GM12878 (cell line): ENCODE measurements around the gene PLEKHF1. TPM values are rescaled to one million over a fixed set of nuclear protein-coding genes. Genes with fewer than 3 reads are reported as not detected.

ENCODE experiments used
- ASH2L ChIP-seq: fragments of 300-600, 200-600 bp; sonication (generic); IDR thresholded peaks from 2 replicates; pipeline ENCODE4 v1.6.1; 2017; ENCODE audit warnings: low read depth, mild to moderate bottlenecking, borderline replicate concordance
- DPF2 ChIP-seq: fragments of 450-650 bp; IDR thresholded peaks from 2 replicates; pipeline ENCODE4 v1.6.1; 2017; ENCODE audit warnings: mild to moderate bottlenecking
- GATAD2B ChIP-seq: fragments of 450-650 bp; conservative IDR thresholded peaks from 2 replicates; pipeline ENCODE4 v1.6.1; 2017; ENCODE audit warnings: low read depth, mild to moderate bottlenecking, moderate library complexity
- IRF4 ChIP-seq: IDR thresholded peaks from 2 replicates; pipeline ENCODE4 v1.6.1; 2011; ENCODE audit warnings: low read depth, low read length
- LARP7 ChIP-seq: fragments of 450-650 bp; IDR thresholded peaks from 2 replicates; pipeline ENCODE4 v1.6.1; 2017; ENCODE audit warnings: mild to moderate bottlenecking
- NFYA ChIP-seq: IDR thresholded peaks from 2 replicates; pipeline ENCODE4 v1.6.1; 2011; ENCODE audit warnings: low read depth, mild to moderate bottlenecking, low read length, improper control_type of control experiment, borderline replicate concordance
- NFYB ChIP-seq: IDR thresholded peaks from 2 replicates; pipeline ENCODE4 v1.6.1; 2011; ENCODE audit warnings: low read depth, mild to moderate bottlenecking, low read length, improper control_type of control experiment, moderate library complexity; ENCODE audit not compliant: insufficient read depth
- NR2F1 ChIP-seq: fragments of 450-650 bp; conservative IDR thresholded peaks from 2 replicates; pipeline ENCODE4 v1.6.1; 2017; ENCODE audit warnings: mild to moderate bottlenecking
- PAX5 ChIP-seq: IDR thresholded peaks from 2 replicates; pipeline ENCODE4 v1.6.1; 2011; ENCODE audit warnings: low read depth, low read length, borderline replicate concordance
- RB1 ChIP-seq: fragments of 450-650 bp; formaldehyde crosslinking; IDR thresholded peaks from 2 replicates; pipeline ENCODE4 v1.6.1; 2017; ENCODE audit warnings: mild to moderate bottlenecking, borderline replicate concordance
- RFX5 ChIP-seq: IDR thresholded peaks from 2 replicates; pipeline ENCODE4 v1.6.1; 2011; ENCODE audit warnings: low read depth, low read length, improper control_type of control experiment
- SMAD5 ChIP-seq: IDR thresholded peaks from 2 replicates; pipeline ENCODE4 v1.6.1; 2016; ENCODE audit warnings: antibody characterized with exemption, low read depth
- SP1 ChIP-seq: IDR thresholded peaks from one replicate; pipeline ENCODE4 v1.6.1; 2011; ENCODE audit warnings: low read depth, low read length
- SREBF1 ChIP-seq: IDR thresholded peaks from 2 replicates; pipeline ENCODE4 v1.6.1; 2012; ENCODE audit warnings: mild to moderate bottlenecking, low read length
- STAT1 ChIP-seq: fragments of 450-650 bp; conservative IDR thresholded peaks from 2 replicates; pipeline ENCODE4 v1.6.1; 2014; ENCODE audit warnings: antibody characterized with exemption, mild to moderate bottlenecking
- YBX1 ChIP-seq: fragments of 450-650 bp; IDR thresholded peaks from 2 replicates; pipeline ENCODE4 v1.6.1; 2016; ENCODE audit warnings: antibody characterized with exemption
- ZNF24 ChIP-seq: fragments of 450-650 bp; IDR thresholded peaks from 2 replicates; pipeline ENCODE4 v1.6.1; 2017; ENCODE audit warnings: antibody characterized with exemption, mild to moderate bottlenecking
- ZNF274 ChIP-seq: IDR thresholded peaks from one replicate; pipeline ENCODE4 v1.8.0; 2011; ENCODE audit not compliant: insufficient read length, insufficient read depth
- polyA plus RNA-seq, 11 experiments: library from polyadenylated mRNA; depleted of rRNA in 4 of 11; unstranded in 6 of 11; stranded (reverse) in 5 of 11; fragments of >200 nt; fragmentation: Nextera tagmentation in 4 of 11; fragmentation: Illumina TruSeq in 1 of 11; extraction: Ambion mirVana in 4 of 11; extraction: Trizol in 1 of 11; gene quantifications; 1 replicate in 1 of 11; 2 replicates in 10 of 11; pipeline versions ENCODE4 v1.2.1 to v1.2.3, GENCODE V29; 2011 to 2016; ENCODE audit warnings: inconsistent platforms in 2 of 11, missing spikeins in 2 of 11, low read depth in 1 of 11
- total RNA-seq, 4 experiments: library from RNA; depleted of rRNA in 3 of 4; stranded (reverse); fragments of >200 nt in 3 of 4; fragmentation: Illumina TruSeq in 1 of 4; extraction: Trizol in 1 of 4; gene quantifications; 2 replicates each; pipeline versions ENCODE4 v1.2.1 to v1.2.3, GENCODE V29; 2013 to 2021
- TF ChIP-seq, protein P1 (sequence below): fragments of 150-350 bp; IDR thresholded peaks from 2 replicates; pipeline ENCODE4 v1.6.1; 2014; ENCODE audit warnings: mild to moderate bottlenecking, low read depth, low read length
- TF ChIP-seq, protein P2 (sequence below): fragments of 450-650 bp; IDR thresholded peaks from 2 replicates; pipeline ENCODE4 v1.6.1; 2017; ENCODE audit warnings: mild to moderate bottlenecking, moderate library complexity
- TF ChIP-seq, protein P3 (sequence below): IDR thresholded peaks from 2 replicates; pipeline ENCODE4 v1.6.1; 2012; ENCODE audit warnings: low read length, inconsistent platforms
- TF ChIP-seq, protein P4 (sequence below): fragments of 150-350 bp; IDR thresholded peaks from 2 replicates; pipeline ENCODE4 v1.6.1; 2016; ENCODE audit warnings: low read depth, low read length

PLEKHF1 gene
- total and polyA plus RNA-seq, 10 of the 15 experiments (the other 5 are each of a cell fraction or from before 2014, with no cell fraction given) = 0.10 to 20.3 (median 15.3) TPM

DNA sequence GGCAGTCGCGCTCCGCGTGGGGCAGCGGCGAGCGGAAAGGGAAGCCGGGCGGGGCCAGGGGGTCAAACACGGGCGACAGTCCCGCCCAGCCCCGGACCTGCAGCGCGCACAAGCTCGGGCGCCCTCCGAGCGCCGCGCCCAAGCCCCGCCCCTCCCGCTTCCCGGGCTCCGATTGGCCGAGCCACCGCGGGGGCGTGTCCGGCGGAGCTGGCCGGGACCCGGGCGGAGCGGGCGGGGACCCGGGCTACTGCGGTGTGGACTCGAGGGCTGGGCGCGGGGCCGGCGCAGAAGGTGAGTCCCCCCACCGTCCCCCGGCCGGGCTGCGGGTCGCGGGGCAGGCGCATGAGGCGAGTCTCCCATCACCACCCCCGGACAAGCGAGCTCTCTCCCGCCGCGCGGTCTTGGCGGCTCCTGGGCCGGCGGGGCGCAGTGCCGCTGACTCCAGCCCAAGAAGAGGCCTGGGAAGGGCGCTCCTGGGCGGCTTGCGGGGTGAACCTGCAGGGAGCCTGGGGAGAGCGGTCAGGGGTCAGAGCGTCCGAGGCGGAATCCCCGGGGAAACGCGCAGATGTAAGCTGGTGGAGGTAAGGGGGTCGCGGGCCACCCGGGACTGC, at the start of gene PLEKHF1 (continued):
- TF ChIP-seq SMAD5 (no peak), STAT1 (no peak), RB1 (0 out of 2 replicates have a peak, but pooled peaks have one; percentile 18), ZNF274 (no peak), PAX5 (no peak), DPF2 (peak; percentile 50; the same call in 1 of the 2 replicates), YBX1 (no peak), IRF4 (no peak), NR2F1 (peak; percentile 91), RFX5 (no peak), ASH2L (no peak), SP1 (peak; percentile 48), NFYB (no peak), GATAD2B (peak; percentile 85), SREBF1 (no peak), ZNF24 (no peak), LARP7 (peak; percentile 69), NFYA (no peak)
- TF ChIP-seq, protein P1, sequence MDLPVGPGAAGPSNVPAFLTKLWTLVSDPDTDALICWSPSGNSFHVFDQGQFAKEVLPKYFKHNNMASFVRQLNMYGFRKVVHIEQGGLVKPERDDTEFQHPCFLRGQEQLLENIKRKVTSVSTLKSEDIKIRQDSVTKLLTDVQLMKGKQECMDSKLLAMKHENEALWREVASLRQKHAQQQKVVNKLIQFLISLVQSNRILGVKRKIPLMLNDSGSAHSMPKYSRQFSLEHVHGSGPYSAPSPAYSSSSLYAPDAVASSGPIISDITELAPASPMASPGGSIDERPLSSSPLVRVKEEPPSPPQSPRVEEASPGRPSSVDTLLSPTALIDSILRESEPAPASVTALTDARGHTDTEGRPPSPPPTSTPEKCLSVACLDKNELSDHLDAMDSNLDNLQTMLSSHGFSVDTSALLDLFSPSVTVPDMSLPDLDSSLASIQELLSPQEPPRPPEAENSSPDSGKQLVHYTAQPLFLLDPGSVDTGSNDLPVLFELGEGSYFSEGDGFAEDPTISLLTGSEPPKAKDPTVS = no peak
- TF ChIP-seq, protein P2, sequence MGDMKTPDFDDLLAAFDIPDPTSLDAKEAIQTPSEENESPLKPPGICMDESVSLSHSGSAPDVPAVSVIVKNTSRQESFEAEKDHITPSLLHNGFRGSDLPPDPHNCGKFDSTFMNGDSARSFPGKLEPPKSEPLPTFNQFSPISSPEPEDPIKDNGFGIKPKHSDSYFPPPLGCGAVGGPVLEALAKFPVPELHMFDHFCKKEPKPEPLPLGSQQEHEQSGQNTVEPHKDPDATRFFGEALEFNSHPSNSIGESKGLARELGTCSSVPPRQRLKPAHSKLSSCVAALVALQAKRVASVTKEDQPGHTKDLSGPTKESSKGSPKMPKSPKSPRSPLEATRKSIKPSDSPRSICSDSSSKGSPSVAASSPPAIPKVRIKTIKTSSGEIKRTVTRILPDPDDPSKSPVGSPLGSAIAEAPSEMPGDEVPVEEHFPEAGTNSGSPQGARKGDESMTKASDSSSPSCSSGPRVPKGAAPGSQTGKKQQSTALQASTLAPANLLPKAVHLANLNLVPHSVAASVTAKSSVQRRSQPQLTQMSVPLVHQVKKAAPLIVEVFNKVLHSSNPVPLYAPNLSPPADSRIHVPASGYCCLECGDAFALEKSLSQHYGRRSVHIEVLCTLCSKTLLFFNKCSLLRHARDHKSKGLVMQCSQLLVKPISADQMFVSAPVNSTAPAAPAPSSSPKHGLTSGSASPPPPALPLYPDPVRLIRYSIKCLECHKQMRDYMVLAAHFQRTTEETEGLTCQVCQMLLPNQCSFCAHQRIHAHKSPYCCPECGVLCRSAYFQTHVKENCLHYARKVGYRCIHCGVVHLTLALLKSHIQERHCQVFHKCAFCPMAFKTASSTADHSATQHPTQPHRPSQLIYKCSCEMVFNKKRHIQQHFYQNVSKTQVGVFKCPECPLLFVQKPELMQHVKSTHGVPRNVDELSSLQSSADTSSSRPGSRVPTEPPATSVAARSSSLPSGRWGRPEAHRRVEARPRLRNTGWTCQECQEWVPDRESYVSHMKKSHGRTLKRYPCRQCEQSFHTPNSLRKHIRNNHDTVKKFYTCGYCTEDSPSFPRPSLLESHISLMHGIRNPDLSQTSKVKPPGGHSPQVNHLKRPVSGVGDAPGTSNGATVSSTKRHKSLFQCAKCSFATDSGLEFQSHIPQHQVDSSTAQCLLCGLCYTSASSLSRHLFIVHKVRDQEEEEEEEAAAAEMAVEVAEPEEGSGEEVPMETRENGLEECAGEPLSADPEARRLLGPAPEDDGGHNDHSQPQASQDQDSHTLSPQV = no peak
- TF ChIP-seq, protein P3, sequence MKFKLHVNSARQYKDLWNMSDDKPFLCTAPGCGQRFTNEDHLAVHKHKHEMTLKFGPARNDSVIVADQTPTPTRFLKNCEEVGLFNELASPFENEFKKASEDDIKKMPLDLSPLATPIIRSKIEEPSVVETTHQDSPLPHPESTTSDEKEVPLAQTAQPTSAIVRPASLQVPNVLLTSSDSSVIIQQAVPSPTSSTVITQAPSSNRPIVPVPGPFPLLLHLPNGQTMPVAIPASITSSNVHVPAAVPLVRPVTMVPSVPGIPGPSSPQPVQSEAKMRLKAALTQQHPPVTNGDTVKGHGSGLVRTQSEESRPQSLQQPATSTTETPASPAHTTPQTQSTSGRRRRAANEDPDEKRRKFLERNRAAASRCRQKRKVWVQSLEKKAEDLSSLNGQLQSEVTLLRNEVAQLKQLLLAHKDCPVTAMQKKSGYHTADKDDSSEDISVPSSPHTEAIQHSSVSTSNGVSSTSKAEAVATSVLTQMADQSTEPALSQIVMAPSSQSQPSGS = no peak
- TF ChIP-seq, protein P4, sequence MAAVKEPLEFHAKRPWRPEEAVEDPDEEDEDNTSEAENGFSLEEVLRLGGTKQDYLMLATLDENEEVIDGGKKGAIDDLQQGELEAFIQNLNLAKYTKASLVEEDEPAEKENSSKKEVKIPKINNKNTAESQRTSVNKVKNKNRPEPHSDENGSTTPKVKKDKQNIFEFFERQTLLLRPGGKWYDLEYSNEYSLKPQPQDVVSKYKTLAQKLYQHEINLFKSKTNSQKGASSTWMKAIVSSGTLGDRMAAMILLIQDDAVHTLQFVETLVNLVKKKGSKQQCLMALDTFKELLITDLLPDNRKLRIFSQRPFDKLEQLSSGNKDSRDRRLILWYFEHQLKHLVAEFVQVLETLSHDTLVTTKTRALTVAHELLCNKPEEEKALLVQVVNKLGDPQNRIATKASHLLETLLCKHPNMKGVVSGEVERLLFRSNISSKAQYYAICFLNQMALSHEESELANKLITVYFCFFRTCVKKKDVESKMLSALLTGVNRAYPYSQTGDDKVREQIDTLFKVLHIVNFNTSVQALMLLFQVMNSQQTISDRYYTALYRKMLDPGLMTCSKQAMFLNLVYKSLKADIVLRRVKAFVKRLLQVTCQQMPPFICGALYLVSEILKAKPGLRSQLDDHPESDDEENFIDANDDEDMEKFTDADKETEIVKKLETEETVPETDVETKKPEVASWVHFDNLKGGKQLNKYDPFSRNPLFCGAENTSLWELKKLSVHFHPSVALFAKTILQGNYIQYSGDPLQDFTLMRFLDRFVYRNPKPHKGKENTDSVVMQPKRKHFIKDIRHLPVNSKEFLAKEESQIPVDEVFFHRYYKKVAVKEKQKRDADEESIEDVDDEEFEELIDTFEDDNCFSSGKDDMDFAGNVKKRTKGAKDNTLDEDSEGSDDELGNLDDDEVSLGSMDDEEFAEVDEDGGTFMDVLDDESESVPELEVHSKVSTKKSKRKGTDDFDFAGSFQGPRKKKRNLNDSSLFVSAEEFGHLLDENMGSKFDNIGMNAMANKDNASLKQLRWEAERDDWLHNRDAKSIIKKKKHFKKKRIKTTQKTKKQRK = no peak
